ENCODE results near the gene GPX5. TPM values are rescaled to one million over a fixed set of nuclear protein-coding genes. Genes with fewer than 3 reads are reported as not detected.

GPX5 gene
- polyA plus RNA-seq, 1 donor, result not detected

DNA sequence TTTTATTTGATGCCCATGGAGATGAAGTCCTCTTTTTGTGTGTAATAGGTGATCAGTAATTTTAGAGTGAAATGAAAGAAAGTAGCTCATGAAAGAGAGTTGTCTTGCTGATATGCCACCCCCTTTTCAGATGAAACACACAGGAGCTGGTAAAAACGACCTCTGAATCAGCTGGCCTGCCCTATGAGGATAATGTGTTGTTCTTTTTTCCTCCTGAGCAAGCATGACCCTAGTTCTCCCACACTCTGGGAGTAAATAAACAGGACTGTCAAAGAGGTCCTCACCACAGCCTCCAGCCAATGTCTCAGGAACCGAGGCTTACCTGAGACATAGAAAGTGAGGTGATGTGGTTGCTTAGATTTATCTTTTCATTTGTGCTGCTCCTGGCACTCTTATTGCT is 29.5 kb downstream of the GPX5 start:
- DNase-seq (ENCODE audit: low read depth), result no peak

DNA sequence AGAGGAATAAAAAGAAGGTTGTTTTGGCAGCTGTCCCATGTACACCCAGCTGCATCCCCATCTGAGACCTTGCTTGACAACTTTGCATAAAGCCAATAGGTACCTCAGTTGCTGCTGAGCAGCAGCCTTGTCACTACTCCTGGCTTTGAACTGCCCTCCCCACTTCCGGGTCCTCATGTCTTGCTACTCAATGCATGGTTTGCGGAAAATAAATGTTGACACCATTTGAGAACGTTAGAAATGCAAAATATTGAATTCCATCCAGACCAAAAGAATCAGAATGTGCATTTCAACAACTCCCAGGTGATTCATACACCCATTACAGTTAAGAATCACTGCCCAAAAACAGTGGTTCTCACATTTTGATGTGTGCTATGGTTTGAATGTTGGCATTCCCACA is 32.9 kb downstream of the GPX5 start:
- no peak for DNase-seq (ENCODE audit: low read depth)

DNA sequence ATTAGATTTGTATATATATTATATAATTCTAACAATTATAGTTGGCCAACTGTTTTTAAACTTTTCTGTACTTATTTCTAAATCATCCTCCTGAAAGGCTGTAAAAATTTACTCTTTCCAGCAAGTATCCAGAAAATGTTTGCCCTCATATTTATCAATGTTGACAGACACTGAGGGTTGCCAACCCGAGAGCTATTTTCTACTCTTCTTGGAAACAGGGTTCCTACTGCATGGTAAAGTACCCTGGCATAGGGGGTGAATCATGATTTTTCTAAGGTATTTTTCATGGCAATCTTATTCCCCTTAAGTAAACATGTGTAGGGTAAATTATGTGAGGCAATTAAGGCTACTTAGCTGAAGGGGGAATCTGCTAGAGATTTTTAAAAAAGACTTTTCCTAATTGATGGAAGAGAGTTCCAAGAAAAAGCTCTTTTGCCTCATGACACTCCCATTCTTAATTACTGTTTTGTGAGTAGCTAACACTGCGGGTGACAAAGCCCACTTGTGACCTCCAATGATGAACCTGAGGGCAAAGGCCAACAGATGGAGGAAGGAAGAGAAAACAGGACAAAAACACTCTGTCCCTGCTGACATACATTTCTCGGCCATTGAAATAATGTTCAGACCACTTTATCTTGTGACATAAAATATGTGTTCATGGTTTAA is 37.9 kb downstream of the GPX5 start:
- DNase-seq (ENCODE audit: low read depth), result no peak

DNA sequence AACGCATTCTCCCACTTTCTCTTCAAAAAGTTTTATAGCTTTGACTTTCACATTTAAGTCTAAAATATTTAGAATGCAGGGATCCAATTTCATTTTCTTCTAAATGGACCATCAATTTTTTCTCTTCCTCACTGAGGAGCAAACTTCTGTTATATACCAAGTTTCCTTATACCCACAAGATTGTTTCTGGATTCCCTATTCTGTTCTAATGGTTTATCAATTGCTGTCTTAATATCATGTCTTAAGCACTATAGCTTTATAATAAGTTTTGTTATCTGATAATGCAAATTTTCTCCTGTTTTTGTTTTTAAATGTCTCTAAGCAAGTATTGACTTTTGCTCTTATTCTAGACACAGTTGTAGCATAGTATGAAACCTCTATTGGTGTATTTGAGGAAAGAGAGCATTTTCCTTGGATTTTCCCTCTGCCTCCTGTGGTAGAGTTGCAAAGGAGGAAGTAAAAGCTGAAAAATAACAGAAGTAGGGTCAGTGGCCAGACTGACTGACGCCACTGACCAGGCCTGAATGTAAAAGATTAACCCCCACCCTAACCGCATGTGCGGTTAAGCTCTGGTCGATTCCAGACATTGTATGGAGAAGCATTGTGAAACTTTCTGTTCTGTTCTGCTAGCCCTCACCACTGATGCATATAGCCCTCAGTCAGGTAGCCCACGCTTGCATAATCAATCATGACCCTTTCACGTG is 40.3 kb downstream of the GPX5 start:
- DNase-seq (ENCODE audit: low read depth), result no peak

DNA sequence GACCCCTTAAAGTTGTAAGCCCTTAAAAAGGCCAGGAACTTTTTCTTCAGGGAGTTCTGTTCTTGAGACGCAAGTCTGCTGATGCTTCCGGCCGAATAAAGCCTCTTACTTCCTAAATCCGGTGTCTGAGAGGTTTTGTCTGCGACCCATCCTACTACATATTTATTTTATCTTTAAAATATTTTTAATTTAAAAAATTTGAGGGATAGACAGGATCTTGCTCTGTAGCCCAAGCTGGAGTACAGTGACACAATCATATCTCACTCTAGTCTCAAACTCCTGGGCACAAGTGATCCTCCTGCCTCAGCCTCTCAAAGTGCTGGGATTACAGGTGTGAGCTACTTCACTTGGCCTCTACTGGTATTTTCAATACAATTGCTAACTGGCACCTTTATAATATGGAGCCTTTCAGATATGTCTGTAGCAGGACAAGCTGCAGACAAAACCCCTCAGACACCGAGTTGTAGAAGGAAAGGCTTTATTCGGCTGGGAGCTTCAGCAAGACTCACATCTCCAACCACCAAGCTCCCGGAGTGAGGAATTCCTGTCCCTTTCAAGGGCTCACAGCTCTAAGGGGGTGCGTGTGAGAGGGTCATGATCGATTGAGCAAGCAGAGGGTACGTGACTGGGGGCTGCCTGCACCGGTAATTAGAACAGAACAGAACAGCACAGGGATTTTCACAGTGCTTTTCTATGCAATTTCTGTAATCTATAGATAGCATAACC is 41.0 kb downstream of the GPX5 start:
- no peak for DNase-seq (ENCODE audit: low read depth)

DNA sequence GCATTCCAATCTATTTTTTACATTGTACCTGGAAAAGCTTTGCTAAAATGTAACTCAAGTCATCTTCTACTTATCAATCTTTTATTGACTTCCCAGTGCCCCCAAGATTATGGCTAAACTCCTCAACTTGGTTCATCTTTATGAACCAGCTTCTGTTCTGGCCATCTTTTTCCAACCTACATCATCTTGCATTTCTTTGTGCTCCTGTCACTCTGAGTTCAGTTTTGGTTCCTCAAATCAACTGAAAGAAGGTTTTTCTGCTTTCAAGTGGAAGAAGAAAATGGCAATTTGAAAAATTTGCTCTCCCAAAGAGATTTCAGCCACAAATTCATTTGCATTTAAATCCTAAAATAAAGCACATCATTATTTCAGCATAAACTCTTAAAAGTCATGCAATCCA is 41.8 kb downstream of the GPX5 start:
- no peak for DNase-seq (ENCODE audit: low read depth)

DNA sequence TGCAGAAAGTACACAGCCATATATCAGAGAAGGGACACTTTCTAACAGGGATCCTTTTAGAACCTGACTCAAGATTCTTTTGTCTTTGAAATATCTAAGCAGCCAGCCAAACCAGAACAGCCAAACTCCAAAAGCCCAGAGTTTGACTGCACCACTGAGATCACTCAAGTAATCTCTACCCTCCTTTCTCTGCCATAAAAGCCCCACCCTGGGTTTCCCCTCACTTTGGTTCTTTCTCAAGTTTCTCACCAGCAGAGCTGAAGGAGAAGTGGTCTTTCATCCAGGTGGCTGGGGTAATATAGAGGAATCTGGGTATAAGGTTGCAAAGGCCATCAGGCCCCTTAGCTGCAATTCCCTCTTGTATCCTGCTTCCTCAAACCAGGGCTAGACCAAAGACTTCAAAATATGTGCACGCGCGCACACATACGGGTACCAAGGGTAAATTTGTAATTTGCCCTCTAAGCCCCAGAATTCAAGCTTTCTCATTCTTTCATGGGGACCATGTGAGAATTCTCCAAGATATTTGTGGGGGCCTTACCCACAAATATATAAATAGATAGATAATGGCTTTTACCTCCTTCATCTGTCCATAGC is 42.9 kb downstream of the GPX5 start:
- DNase-seq (ENCODE audit: low read depth), result no peak

DNA sequence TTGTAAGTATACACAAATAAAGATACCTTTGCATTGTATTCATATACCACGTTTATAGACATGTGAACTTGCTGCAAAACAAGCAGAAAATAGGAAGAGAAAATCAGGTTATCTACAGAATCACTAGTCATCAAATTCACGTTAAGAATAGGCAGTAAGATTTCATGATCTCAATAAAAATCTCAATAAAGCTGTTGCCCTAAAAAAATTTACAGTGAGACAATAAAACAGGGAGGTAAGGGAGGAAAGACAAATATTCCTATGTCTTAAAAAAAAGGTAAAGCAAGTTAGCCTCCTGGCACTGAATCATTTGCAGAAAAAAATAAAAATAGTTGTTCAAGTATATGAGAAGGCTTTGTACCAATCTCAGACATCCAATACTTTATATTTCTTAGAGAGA is 44.1 kb downstream of the GPX5 start:
- DNase-seq (ENCODE audit: low read depth), result no peak

DNA sequence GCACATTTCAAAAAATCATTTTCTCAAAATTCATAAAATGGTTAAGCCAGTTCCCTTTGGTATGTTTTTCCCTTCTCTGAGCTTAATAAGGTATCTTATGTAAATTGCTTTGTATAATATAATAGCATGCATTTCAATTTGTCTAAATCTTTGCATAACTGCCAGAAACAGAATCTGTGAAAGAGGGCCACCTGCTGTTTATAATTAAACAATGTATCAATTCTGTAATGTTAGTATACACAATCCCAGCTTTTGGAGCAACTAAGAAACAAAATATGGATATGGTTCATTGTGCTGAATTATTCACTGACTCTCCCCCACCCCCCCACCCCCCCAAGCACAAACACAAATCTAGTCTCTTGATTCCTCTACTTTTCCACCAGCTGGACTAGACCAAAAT is 54.8 kb downstream of the GPX5 start:
- DNase-seq (ENCODE audit: low read depth), result no peak

DNA sequence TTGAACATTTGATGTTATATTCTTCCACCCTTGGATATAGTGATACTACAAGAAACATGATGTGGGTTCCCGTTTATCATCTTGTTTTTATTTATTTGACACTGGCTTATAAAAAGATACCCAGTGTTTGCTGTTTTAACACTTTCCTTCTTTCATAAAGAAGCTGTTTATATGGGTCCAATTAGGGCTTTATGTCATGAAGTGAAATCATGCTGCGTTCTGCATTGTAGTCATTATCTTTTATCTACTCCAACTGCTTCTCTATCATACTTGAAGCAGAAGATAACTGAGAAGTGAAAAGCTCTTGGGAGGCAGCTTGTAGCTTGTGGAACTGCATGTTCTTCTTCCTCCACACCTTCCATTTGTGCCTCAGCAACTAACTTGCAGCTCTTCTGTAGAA is 57.8 kb downstream of the GPX5 start:
- no peak for DNase-seq (ENCODE audit: low read depth)

Other genes starting within 250 kb of the GPX5 start
- 7.1 TPM for gene PGBD1, start 244.3 kb upstream of the GPX5 start, polyA plus RNA-seq (ENCODE audit: insufficient read length)
- 8.5 TPM for gene ZSCAN31, start 189.7 kb upstream of the GPX5 start, polyA plus RNA-seq (ENCODE audit: insufficient read length)
- gene ZKSCAN3, start 175.9 kb upstream of the GPX5 start, polyA plus RNA-seq (ENCODE audit: insufficient read length), result 6.3 TPM
- gene ZSCAN12, start 126.1 kb upstream of the GPX5 start, polyA plus RNA-seq (ENCODE audit: insufficient read length), result 5.6 TPM
- gene ZSCAN23, start 82.4 kb upstream of the GPX5 start, polyA plus RNA-seq (ENCODE audit: insufficient read length), result 6.8 TPM
- not detected for gene GPX6, start 10.1 kb upstream of the GPX5 start, polyA plus RNA-seq (ENCODE audit: insufficient read length)

All from forelimb muscle (tissue), 1 donor.